GM21367 (cell line): ENCODE results near the gene KCNC2.

Experiments used
- ATAC-seq: cut with Tn5 transposase; IDR thresholded peaks from one replicate; pipeline ENCODE4 v1.9.1; 2021; ENCODE audit not compliant: unreplicated experiment

Gene KCNC2

GRCh38 chr12:75162845-75163244 is 46.8 kb downstream of the KCNC2 start:
- no peak for ATAC-seq

GRCh38 chr12:75161488-75161887 is 48.2 kb downstream of the KCNC2 start:
- no peak for ATAC-seq

- no peak for ATAC-seq
These were observed 52.3 kb downstream of the KCNC2 start for GRCh38 chr12:75157385-75157784.

GRCh38 chr12:75155962-75156361 is 53.7 kb downstream of the KCNC2 start:
- no peak for ATAC-seq

GRCh38 chr12:75154388-75154787 is 55.3 kb downstream of the KCNC2 start:
- no peak for ATAC-seq

GRCh38 chr12:75139196-75139595 is 70.4 kb downstream of the KCNC2 start:
- no peak for ATAC-seq

GRCh38 chr12:75137896-75138295 is 71.7 kb downstream of the KCNC2 start:
- no peak for ATAC-seq

GRCh38 chr12:75135026-75135425 is 74.6 kb downstream of the KCNC2 start:
- ATAC-seq: no peak

GRCh38 chr12:75130811-75131210 is 78.8 kb downstream of the KCNC2 start:
- ATAC-seq: no peak

- no peak for ATAC-seq
These were observed 80.4 kb downstream of the KCNC2 start for GRCh38 chr12:75129275-75129674.

GRCh38 chr12:75121036-75121705 is 88.5 kb downstream of the KCNC2 start:
- no peak for ATAC-seq

GRCh38 chr12:75120311-75120711 is 89.3 kb downstream of the KCNC2 start:
- ATAC-seq: no peak

- ATAC-seq: no peak
These were observed 92.9 kb downstream of the KCNC2 start for GRCh38 chr12:75116646-75117198.

GRCh38 chr12:75115748-75116147 is 93.9 kb downstream of the KCNC2 start:
- ATAC-seq: no peak

GRCh38 chr12:75103822-75104221 is 105.8 kb downstream of the KCNC2 start:
- ATAC-seq: no peak

- no peak for ATAC-seq
These were observed 107.9 kb downstream of the KCNC2 start for GRCh38 chr12:75101781-75102180.

- ATAC-seq: no peak
These were observed 110.4 kb downstream of the KCNC2 start for GRCh38 chr12:75099210-75099609.

GRCh38 chr12:75097003-75097402 is 112.6 kb downstream of the KCNC2 start:
- ATAC-seq: no peak

- no peak for ATAC-seq
These were observed 122.0 kb downstream of the KCNC2 start for GRCh38 chr12:75087654-75088053.

- ATAC-seq: no peak
These were observed 123.3 kb downstream of the KCNC2 start for GRCh38 chr12:75086091-75087038.

GRCh38 chr12:75081305-75081704 is 128.3 kb downstream of the KCNC2 start:
- no peak for ATAC-seq

GRCh38 chr12:75080582-75080981 is 129.1 kb downstream of the KCNC2 start:
- ATAC-seq: no peak
